Endothelial cell of umbilical vein (primary cell): Measurements from ENCODE around the gene SWSAP1. TPM values are rescaled to one million over a fixed set of nuclear protein-coding genes. Genes with fewer than 3 reads are reported as not detected.

Source experiments
- BruUV-seq: library from RNA; stranded (reverse); fragments of 400-500 nt; replicated peaks from 2 replicates; lab custom pipeline; 2021; lab: Mats Ljungman, UMichigan
- CTCF ChIA-PET: fragments of 300-600, 350-600 bp; sonication (Branson Sonifier 250); formaldehyde crosslinking; loops from one replicate; lab custom pipeline; 2021; ENCODE audit warnings: antibody characterized with exemption, inconsistent platforms; lab: Charles Lee
- POLR2A ChIA-PET: fragments of 300-600, 350-600 bp; sonication (Branson Sonifier 250); formaldehyde crosslinking; loops from one replicate; lab custom pipeline; 2021; ENCODE audit warnings: antibody characterized with exemption, inconsistent platforms; lab: Charles Lee
- DNase-seq: peaks from one replicate; pipeline ENCODE4 v3.0.0-alpha.2; 2011; ENCODE audit warnings: low read depth, low spot score
- FAIRE-seq: peaks from 2 replicates; lab custom pipeline; 2011; peaks lifted over from hg19 to GRCh38; lab: Jason Lieb, UNC
- H2AFZ ChIP-seq: 2 replicates; pipeline ENCODE4 v1.6.0; 2012; ENCODE audit warnings: low read depth, low read length, control low read depth, inconsistent platforms
- H3K27ac ChIP-seq: 2 replicates; pipeline ENCODE4 v1.5.1; 2011; ENCODE audit warnings: low read depth, mild to moderate bottlenecking, control low read depth, low read length, moderate library complexity; ENCODE audit not compliant: insufficient read depth
- H3K27me3 ChIP-seq, 2 experiments: 2 replicates each; pipeline versions ENCODE4 v1.6.0 to v1.6.1; 2011; ENCODE audit warnings: low read length in 2 of 2, mixed read lengths in 1 of 2; ENCODE audit not compliant: control insufficient read depth in 2 of 2, insufficient read depth in 2 of 2
- H3K36me3 ChIP-seq, 2 experiments: 2 replicates in 1 of 2; 3 replicates in 1 of 2; pipeline ENCODE4 v1.5.1; 2011; ENCODE audit warnings: low read length in 2 of 2, mild to moderate bottlenecking in 1 of 2, moderate library complexity in 1 of 2; ENCODE audit not compliant: control insufficient read depth in 2 of 2, insufficient read depth in 2 of 2; ENCODE audit errors: extremely low read depth in 1 of 2
- H3K4me1 ChIP-seq: 3 replicates; pipeline ENCODE4 v1.5.1; 2011; ENCODE audit warnings: mild to moderate bottlenecking, low read length; ENCODE audit not compliant: control insufficient read depth, insufficient read depth; ENCODE audit errors: extremely low read depth
- H3K4me2 ChIP-seq: 2 replicates; pipeline ENCODE4 v1.6.1; 2011; ENCODE audit warnings: low read length, control low read depth, mixed read lengths; ENCODE audit not compliant: insufficient read depth
- H3K4me3 ChIP-seq, 3 experiments: fragments of 200-600 bp in 1 of 3; sonication (generic), shearing (Covaris generic) in 1 of 3; replicated peaks in 1 of 3; 2 replicates each; pipeline ENCODE4 v1.5.1; 2011 to 2016; ENCODE audit warnings: control low read depth in 3 of 3, low read length in 3 of 3, mild to moderate bottlenecking in 2 of 3, inconsistent platforms in 1 of 3, low read depth in 1 of 3, moderate library complexity in 1 of 3; ENCODE audit not compliant: insufficient read depth in 1 of 3
- H3K79me2 ChIP-seq: 2 replicates; pipeline ENCODE4 v1.6.0; 2012; ENCODE audit warnings: low read length, inconsistent platforms; ENCODE audit not compliant: control insufficient read depth, insufficient read depth
- H3K9ac ChIP-seq: replicated peaks from 2 replicates; pipeline ENCODE3; 2011; ENCODE audit warnings: low read length, control low read depth; ENCODE audit not compliant: insufficient read depth; ENCODE audit errors: extremely low read depth
- H3K9me1 ChIP-seq: replicated peaks from 3 replicates; pipeline ENCODE4 v1.6.0; 2011; ENCODE audit warnings: mild to moderate bottlenecking, low read length; ENCODE audit not compliant: control insufficient read depth, insufficient read depth; ENCODE audit errors: extremely low read depth
- H3K9me3 ChIP-seq: replicated peaks from 2 replicates; pipeline ENCODE4 v1.5.1; 2012; ENCODE audit warnings: low read length, inconsistent platforms; ENCODE audit not compliant: control insufficient read depth, insufficient read depth
- H4K20me1 ChIP-seq: replicated peaks from 2 replicates; pipeline ENCODE3; 2011; ENCODE audit warnings: mild to moderate bottlenecking, low read length; ENCODE audit not compliant: control insufficient read depth, insufficient read depth; ENCODE audit errors: extremely low read depth
- CTCF ChIP-seq, 2 donors: IDR thresholded peaks; 1 replicate in 1 of 2; 2 replicates in 1 of 2; pipeline ENCODE4 v1.5.1; 2011; ENCODE audit warnings: low read length in 2 of 2, mild to moderate bottlenecking in 2 of 2, moderate library complexity in 2 of 2, control low read depth in 1 of 2, inconsistent platforms in 1 of 2, low read depth in 1 of 2; ENCODE audit not compliant: insufficient read depth in 1 of 2; ENCODE audit errors: extremely low read depth in 1 of 2
- EZH2 ChIP-seq: IDR thresholded peaks from 2 replicates; pipeline ENCODE4 v1.6.1; 2012; ENCODE audit warnings: borderline replicate concordance, low read depth, mild to moderate bottlenecking, moderate library complexity, low read length, inconsistent platforms; ENCODE audit not compliant: severe bottlenecking
- FOS ChIP-seq: IDR thresholded peaks from 2 replicates; pipeline ENCODE4 v1.6.1; 2011; ENCODE audit warnings: mild to moderate bottlenecking, low read length, moderate library complexity, borderline replicate concordance; ENCODE audit not compliant: insufficient read depth
- GATA2 ChIP-seq: IDR thresholded peaks from 2 replicates; pipeline ENCODE4 v1.7.0; 2011; ENCODE audit warnings: low read depth, mild to moderate bottlenecking, moderate library complexity, mixed read lengths, low read length; ENCODE audit not compliant: insufficient read length, insufficient read depth
- JUN ChIP-seq: IDR thresholded peaks from 2 replicates; pipeline ENCODE4 v1.6.1; 2011; ENCODE audit warnings: borderline replicate concordance, low read depth; ENCODE audit not compliant: insufficient read length, insufficient read depth
- MAX ChIP-seq: IDR thresholded peaks from 2 replicates; pipeline ENCODE4 v1.6.1; 2011; ENCODE audit not compliant: insufficient read depth, insufficient read length
- MYC ChIP-seq: IDR thresholded peaks from one replicate; pipeline ENCODE4 v1.6.1; 2011; ENCODE audit warnings: mild to moderate bottlenecking, low read depth, low read length
- POLR2A ChIP-seq: IDR thresholded peaks from 2 replicates; pipeline ENCODE4 v1.6.1; 2012; ENCODE audit warnings: low read depth, mild to moderate bottlenecking, control low read depth, low read length
- POLR2AphosphoS5 ChIP-seq: IDR thresholded peaks from 2 replicates; pipeline ENCODE4 v1.6.1; 2012; ENCODE audit warnings: low read depth, mild to moderate bottlenecking, control low read depth, low read length, moderate library complexity; ENCODE audit not compliant: insufficient read depth
- dilution Hi-C: fragments of 300-500 bp; cut with MboI; formaldehyde crosslinking; loops from one replicate; pipeline ENCODE4 v1.15.0; 2019; ENCODE audit warnings: low sequenced_read_pairs; ENCODE audit not compliant: extremely low pct_ligation_motif_present
- intact Hi-C: fragments of 100-400 bp; cut with micrococcal nuclease; formaldehyde crosslinking; loops from one replicate; pipeline ENCODE4 v1.10.0; 2022
- polyA plus RNA-seq, 4 experiments: library from polyadenylated mRNA; depleted of rRNA in 3 of 4; stranded (reverse) in 3 of 4; unstranded in 1 of 4; fragments of >200 nt; gene quantifications; 2 replicates each; pipeline versions ENCODE4 v1.2.1 to v1.2.3, GENCODE V29; 2011 to 2012; ENCODE audit warnings: missing spikeins in 1 of 4
- total RNA-seq: library from RNA; stranded (reverse); gene quantifications from 2 replicates; pipeline ENCODE4 v1.2.3, GENCODE V29; 2021

The SWSAP1 gene
- total and polyA plus RNA-seq, 2 donors (not counting 3 experiments of a cell fraction or from before 2014, with no cell fraction given): 3.7 to 4.4 TPM

DNA sequence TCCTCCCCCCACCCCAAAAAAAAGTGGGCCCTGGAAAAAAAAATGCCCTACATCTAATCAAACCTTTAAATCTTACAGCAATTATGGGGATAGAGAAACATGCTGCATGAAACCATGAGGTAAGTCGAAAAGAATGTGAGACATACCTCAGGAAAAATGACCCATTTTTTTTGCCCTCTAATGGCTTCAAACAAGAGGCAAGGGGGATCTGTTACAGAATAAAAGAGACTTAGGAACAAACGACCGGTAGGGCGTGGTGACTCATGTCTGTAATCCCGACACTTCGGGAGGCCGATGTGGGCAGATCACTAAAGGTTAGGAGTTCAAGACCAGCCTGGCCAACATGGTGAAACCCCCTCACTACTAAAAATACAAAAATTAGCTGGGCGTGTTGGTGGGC lies 36.2 kb downstream of the SWSAP1 start:
- no peaks in the 10 kb centered on the region for H3K4me1 ChIP-seq
- no peaks in the 10 kb centered on the region for H3K79me2 ChIP-seq
- H3K9me1 ChIP-seq: no peaks in the 10 kb centered on the region
- DNase-seq (no peak), FAIRE-seq (no peak)
- dilution Hi-C loops (no loop called here), intact Hi-C loops (no loop called here)
- H3K9me3 ChIP-seq: no peaks in the 10 kb centered on the region
- BruUV-seq: no TSS peak
- ChIA-PET CTCF (interaction anchor here (0.5 to 2.2 kb wide), 3 partner anchors 10 to 117 kb away, joined by 3 to 7 read pairs (median 4); no protein-coding TSS in a partner anchor), POLR2A (no interaction called here)
- no peak overlapping the region for H3K27ac ChIP-seq
- H2AFZ ChIP-seq: no peak overlapping the region
- H3K9ac ChIP-seq: no peak overlapping the region
- H3K27me3 ChIP-seq: peaks cover 0 to 2% of the 10 kb centered on the region in 2 experiments
- no peak for TF ChIP-seq MAX
- TF ChIP-seq FOS: no peak
- no peak for TF ChIP-seq JUN
- no peak for TF ChIP-seq EZH2
- TF ChIP-seq GATA2: no peak
- no peak for TF ChIP-seq CTCF (IDR thresholded peaks at IDR 0.05; ENCODE audit: extremely low read depth in 1 of 2, insufficient read depth in 1 of 2, low read depth in 1 of 2, low read length in 2 of 2)
- TF ChIP-seq POLR2AphosphoS5: no peak
- TF ChIP-seq MYC: no peak
- TF ChIP-seq POLR2A: no peak
- H3K4me3 ChIP-seq: no peak overlapping the region
- no peaks in the 10 kb centered on the region for H4K20me1 ChIP-seq
- no peak overlapping the region for H3K4me2 ChIP-seq
- H3K36me3 ChIP-seq: no peaks in the 10 kb centered on the region
